SKM-1 (cell line): ENCODE measurements around the gene KANSL1L.
"Not testable (repeated sequence)": the region's sequence is repeated elsewhere in the genome, so short reads cannot be mapped to it uniquely, and the experiment has no call there.

Source experiments
- DNase-seq: peaks from one replicate; lab custom pipeline; 2025; ENCODE audit not compliant: unreplicated experiment; lab: John Stamatoyannopoulos, UW

The KANSL1L gene, protein sequence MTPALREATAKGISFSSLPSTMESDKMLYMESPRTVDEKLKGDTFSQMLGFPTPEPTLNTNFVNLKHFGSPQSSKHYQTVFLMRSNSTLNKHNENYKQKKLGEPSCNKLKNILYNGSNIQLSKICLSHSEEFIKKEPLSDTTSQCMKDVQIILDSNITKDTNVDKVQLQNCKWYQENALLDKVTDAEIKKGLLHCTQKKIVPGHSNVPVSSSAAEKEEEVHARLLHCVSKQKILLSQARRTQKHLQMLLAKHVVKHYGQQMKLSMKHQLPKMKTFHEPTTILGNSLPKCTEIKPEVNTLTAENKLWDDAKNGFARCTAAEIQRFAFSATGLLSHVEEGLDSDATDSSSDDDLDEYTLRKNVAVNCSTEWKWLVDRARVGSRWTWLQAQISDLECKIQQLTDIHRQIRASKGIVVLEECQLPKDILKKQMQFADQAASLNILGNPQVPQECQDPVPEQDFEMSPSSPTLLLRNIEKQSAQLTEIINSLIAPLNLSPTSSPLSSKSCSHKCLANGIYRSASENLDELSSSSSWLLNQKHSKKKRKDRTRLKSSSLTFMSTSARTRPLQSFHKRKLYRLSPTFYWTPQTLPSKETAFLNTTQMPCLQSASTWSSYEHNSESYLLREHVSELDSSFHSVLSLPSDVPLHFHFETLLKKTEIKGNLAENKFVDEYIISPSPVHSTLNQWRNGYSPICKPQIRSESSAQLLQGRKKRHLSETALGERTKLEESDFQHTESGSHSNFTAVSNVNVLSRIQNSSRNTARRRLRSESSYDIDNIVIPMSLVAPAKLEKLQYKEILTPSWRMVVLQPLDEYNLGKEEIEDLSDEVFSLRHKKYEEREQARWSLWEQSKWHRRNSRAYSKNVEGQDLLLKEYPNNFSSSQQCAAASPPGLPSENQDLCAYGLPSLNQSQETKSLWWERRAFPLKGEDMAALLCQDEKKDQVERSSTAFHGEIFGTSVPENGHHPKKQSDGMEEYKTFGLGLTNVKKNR

DNA sequence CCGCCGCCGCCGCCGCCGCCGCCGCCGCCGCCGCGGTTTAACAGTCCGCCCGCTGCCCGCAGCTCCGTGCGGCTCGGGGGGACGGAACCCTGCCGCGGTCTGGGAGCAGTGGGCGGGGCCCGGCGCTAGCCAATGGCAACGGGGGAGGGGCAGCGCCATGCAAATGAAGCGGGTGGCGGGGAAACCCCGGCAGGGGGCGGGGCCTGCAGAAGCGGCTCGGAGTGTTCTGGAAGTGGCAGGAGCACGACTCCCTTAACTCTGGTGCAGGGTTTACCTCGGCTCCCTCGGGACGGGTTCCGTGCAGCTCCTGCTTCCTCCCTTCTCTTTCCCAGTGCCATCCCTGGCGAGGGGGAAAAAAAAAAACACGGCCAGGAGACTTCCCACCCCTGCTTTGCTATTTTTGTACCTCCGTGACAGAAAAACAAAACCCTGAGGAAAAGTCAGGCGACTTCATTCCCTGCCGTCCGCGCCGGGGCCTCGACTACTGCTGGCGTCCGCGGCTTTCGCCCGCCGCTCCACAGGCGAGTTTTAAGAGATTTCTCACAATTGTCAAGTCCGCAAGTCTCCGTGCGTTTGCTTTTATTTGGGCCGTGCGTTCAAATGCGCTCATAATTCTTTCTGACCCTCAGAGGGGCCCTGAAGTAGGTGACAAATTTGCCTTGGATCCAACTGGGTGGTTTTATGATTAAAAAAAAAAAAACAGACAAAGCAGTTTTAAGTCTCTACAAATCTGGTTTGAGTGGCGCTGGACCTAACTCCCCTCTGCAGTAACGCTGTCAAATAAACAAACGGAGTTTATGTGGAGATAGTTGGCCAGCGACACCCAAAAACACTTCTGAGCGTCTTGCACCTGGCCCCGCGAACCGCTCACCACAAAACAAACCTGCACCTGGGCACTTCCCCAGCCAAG lies at the start of gene KANSL1L:
KANSL1L (minus strand) TSS at position 101 of the 910 bp plus-strand sequence. CDS start 16,827 bp downstream, outside the sequence.
- peak; percentile 96 for DNase-seq

DNA sequence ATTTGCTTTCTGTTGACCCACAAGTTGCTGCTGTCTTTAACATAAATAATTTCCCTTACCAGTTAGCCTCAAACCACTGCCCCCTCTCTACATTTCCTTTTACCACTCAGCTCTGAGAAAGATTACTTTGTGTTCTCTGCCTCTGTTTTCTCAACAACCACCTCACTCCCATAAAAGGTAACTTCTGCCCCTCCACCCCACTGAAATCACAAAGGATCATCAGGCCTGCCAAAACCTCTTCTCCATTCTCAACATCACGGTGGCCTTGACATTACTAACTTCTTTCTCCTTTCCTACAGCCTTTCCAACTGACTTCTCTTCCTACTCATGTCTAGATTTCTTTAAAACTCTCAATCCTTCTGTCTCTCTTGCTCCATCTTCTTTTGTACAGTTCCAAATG lies 43.9 kb upstream of the KANSL1L start:
- no peak for DNase-seq

DNA sequence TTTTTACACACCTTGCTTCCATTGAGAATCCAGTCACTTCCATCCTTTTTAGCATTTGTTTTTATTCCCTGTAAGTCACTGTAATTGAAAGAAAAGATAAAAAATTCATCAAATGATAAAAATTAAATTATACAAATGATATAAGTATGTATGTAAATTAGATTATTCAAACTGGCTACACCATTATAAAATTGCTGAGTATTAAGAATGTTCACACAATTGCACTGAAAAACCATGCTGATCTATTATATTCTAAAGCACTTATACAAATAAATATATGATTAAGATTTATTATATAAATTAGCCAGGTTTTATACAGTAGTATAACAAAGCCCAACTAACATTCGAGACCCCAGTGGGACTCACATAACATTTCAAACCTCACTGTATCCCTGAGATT lies 39.0 kb upstream of the KANSL1L start:
- no peak for DNase-seq

DNA sequence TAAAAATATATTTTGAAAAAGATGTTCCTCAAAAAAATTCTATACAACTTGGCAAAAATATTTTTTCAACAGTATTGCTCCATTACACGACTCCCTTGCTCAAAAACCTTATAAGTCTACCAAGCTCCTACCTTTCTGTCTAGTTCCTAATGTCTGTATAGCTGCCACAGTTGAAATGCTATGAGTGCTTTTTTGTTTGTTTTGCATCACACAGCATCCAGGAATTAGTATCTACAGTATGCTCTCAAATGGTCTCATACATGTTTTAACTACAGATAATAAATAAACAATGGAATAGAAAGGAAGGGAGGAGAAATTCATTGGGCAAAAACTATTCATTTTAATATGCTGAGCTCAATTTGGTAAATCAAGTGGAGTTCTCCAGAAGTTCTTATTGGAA lies 36.7 kb upstream of the KANSL1L start:
- no peak for DNase-seq

DNA sequence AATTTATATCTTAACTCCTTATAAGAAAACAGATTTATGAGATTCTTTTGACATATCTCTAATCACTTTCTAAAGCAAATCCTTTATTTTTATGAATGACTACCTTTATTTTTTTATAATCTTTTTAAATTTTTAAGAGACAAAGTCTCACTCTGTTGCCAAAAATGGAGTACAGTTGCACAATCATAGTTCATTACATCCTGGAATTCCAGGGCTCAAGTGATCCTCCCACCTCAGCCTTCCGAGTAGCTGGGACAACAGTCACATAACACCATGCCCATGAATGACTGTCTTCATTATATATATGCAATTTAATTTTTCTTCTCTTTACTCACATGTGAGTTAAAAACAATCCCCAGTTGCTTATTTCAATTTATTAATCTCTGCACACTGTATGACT lies 32.3 kb upstream of the KANSL1L start:
- DNase-seq: no peak

DNA sequence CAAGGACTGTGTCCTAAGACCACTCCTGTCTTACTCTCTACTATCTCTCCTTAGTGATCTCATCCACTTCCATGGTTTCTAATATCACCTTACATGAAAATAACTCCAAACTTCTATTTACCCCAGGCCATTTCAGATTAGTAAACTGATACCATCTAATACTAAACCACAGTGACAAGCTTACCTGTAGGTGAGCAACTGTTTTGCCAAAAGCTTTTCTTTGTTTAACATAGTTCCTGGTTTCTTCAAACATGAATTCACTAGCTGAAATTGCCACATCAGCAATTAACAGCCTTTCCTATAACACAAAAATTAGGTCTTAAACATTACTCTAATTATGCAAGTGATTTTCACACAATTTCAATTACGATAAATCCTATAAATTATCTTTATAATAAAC lies 31.9 kb upstream of the KANSL1L start:
- no peak for DNase-seq

DNA sequence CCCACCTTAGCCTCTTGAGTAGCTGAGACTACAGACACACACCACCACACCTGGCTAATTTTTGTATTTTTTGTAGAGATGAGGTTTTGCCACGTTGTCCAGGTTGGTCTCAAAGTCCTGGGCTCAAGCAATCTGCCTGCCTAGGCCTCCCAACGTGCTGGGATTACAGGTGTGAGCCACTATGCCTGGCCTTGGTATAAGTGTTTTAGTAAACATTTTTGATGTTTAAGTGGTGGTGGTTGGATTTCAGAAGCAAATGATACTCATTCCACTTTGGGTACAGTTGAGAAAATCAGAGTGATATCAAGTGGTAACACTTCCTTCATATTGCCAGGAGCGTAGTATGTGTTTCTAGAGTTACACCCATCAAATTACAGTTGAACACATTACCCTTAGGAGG lies 28.6 kb upstream of the KANSL1L start:
- DNase-seq: no peak

DNA sequence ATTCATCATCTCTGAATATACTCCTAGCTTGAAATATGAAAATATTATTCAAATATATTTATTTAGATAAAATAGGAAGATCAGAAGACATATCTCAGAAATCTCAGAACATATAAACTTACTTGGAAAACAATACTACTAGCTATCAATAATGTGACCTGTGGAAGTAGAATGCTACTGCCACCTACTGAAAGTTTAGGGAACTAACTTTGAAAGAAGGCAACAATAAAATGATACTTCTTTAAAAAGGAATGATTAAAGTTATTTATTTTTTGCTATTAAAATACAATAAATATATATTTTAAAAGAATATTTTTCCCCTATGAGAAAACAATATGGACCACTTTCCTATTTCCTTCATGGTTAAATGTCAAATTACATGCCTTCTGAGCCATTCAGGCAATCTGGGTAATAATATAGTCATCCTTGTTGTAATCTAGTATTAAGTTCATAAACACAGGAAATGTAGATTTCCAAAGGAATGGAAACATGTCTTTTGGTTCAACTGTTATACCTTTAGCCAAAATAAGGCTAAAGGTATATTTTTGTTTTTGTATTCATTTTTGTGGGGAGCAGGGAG lies 28.1 kb upstream of the KANSL1L start:
- DNase-seq: peak; percentile 39

DNA sequence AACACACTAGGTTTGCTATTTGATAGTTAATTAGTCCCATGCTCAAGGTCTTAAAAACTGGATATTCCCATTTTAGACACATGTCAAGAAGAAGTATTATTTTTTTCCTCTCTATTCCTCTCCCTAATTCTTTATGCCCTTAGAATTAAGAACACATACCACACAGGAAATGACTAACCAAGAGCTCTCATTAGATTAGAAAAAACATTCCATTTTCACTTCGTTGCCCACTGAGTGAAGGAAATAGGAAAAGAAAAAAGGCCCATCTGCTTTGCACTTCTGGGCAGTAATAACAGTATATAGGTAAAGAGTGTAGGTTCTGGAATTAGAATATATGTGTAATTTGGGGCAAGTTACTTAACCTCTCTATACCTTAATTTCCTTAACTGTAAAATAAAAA lies 27.1 kb upstream of the KANSL1L start:
- no peak for DNase-seq

DNA sequence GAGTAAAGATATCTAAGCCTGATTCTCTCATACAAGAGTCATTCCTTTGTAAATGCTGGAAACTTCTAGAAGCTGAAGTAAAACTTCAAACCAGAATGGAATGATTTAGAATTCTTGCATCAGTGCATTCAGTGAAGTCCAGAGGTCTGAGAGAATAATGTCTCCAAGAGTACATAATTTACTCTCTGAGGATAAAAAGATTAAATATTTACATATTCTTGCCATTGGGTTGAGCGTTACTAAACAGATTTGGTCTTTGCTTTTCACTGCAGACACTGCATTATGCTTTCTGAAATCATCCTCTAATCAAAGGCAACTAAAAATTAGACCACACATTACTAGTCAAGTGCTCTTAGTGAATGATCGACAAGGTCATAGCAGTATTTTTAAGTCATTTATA lies 26.5 kb upstream of the KANSL1L start:
- no peak for DNase-seq

DNA sequence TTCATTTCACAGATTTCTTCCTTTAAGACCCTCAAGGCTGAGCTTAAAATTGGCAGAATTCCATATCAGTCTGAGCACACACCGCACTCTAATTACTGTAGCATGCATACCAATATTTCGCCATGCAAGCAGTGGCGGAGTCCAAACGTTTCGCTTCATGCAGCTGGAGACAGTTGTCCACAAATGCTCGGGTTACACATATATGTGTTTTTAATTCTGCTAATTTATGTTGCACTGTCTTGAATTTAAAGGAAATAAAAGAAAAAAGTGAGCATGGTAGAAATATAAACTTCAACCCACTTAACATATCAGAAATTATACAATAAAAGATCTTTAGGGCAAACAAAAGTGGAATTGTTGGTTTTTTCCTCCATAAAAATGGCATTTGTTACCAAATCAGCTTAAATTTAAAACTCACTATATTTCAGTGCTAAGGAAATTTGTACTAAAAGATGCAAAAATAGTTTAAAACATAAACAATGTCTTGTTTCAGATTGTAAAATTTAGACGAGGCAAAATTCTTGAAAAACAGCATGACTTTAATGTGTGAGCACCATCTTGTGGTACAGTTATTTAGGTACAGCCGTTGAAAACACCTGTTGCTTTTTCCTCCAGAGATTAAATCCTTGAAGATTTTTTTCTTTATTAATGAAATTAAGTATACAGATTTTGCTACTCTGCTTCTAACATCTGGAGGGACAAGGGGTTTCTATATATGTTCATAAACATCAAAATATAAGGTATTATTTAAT lies 24.1 kb upstream of the KANSL1L start:
- peak; percentile 13 for DNase-seq

DNA sequence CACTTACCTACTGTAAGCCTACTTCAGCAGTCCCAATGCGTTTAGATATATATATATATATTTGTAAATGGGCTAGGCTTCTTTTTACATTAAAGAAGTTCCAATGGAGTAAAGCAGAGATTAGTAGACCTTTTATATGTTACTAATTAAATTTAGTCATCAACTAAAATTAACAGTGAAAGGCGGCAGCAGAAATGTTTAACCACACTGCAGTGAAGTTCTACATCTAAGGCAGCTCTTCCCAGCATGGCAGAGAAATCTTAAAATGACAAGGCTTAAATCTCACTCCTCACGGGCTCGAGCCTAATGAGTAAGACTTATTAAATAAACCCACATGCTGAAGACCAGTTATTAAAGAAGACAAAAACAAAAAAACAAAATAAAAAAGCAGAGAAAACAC lies 19.1 kb upstream of the KANSL1L start:
- DNase-seq: no peak

DNA sequence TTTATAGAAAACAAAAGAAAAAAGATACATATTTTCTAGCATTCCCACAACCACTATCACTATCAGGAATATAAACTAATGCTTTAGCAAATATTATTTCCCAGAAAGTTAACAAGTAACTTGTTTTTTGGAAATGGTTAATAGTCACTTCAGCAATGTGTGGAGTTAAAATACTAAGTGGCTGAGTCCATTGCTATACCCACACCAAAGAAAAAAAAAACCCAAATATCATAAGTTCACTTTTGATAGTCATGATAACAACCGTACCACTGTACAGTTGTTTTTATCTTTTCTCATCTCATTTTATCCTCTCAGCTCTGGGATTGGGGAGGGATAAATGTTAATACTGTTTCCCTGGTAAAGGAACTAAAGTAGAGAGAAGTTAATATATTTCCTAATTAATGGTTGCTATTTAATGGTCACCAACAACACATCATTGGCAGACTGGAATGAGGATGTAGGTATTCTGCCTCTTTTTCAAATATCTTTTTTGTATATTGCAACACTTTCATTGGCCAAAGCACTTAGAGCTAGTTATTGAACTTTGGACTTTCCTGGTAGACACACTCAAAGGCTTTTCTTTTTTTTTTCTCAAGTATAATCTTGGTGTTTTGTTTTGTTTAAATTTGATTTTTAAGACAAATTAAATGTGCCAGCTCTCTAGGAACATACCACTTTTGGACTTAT lies 18.4 kb upstream of the KANSL1L start:
- no peak for DNase-seq

DNA sequence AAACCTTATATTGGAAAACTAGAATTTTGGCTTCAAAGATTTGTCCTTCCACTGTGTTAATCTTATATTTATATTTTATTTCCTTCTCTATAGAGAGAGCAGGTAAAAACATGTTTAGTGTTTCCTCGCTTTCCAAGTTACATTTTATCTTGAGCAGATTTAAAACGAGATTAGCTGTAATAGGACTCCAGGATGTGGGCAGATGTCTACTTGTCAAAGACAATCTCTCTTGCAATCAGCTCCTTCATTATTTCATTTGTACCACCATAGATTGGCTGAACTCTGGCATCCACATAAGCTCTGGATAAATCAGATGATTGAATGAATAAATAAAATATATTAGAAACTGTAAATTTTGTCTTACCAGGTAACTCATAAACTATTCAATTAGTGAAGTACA lies 17.5 kb upstream of the KANSL1L start:
- no peak for DNase-seq

DNA sequence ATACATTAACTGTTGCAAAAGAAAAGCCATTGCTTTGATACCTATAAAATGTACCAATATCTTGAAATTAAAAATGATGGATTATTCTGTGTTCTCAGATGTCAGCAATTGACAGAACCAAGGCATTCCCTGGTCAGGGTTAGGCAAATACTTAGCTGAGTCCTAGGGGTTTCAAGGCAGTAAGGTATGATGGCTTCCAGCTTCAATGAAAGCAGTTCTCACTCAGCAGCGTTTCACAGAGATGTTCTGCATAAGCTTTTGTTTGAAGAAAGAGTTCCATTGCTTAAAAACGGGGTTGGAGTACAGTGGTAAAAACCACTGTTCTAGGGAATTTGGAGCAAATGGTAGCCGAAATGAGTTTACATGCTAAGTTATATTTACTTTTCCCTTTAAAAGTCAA lies 17.0 kb upstream of the KANSL1L start:
- DNase-seq: no peak

DNA sequence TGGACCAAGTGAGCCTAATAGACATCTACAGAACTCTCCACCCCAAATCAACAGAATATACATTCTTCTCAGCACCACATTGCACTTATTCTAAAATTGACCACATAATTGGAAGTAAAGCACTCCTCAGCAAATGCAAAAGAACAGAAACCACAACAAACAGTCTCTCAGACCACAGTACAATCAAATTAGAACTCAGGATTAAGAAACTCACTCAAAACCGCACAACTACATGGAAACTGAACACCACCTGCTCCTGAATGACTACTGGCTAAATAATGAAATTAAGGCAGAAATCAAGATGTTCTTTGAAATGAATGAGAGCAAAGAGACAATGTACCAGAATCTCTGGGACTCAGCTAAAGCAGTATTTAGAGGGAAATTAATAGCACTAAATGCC lies 12.7 kb upstream of the KANSL1L start:
- not testable (repeated sequence) for DNase-seq

DNA sequence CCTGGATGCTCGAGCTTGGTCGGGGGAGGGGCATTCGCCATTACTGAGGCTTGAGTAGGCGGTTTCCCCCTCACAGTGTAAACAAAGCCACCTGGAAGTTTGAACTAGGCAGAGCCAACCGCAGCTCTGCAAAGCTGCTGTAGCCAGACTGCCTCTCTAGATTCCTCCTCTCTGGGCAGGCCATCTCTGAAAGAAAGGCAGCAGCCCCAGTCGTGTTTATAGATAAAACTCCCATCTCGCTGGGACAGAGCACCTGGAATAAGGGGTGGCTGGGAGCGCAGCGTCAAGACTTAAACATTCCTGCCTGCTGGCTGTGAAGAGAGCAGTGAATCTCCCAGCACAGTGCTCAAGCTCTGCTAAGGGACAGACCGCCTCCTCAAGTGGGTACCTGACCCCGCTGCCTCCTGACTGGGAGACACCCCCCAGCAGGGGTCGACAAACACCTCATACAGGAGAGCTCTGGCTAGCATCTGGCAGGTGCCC lies 10.4 kb upstream of the KANSL1L start:
- not testable (repeated sequence) for DNase-seq

DNA sequence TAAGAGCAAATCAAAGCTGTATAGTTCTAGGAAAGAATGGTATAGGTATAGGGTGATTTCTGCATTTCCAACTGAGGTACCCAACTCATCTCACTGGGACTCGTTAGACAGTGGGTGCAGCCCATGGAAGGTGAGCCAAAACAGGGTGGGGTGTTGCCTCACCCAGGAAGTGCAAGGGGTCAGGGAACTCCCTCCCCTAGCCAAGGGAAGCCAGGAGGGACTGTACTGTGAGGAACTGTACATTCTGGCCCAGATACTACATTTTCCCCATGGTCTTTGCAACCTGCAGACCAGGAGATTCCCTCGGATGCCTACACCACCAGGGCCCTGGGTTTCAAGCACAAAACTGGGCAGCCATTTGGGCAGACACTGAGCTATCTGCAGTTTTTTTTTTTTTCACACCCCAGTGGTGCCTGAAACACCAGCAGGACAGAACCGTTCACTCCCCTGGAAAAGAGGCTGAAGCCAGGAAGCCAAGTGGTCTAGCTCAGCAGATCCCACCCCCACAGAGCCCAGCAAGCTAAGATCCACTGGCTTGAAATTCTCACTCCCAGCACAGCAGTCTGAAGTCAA lies 9.9 kb upstream of the KANSL1L start:
- DNase-seq: not testable (repeated sequence)

DNA sequence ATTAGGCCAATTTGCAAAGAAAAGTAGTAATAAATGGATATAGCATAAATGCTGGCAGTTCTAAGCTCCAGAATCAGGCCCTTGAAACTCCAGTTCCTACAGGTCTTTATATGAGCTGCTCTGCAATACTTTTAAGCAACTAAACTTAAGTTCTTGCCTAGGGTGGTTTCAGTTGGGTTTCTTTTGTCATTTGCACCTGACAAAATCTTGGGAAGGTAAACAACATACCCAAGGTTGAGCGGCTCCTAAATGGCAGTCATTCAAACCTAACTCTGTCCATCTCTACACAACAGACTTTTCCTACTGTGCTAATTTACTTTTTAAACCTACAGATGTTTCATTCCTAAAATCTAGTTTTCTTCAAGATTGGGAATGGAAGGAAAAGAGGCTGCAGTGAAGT lies 9.3 kb upstream of the KANSL1L start:
- no peak for DNase-seq
